GM10266 (cell line): ENCODE measurements around the gene FRYL.
"Not testable (repeated sequence)": the region's sequence is repeated elsewhere in the genome, so short reads cannot be mapped to it uniquely, and the experiment has no call there.

Source experiments
- DNase-seq: peaks from one replicate; pipeline ENCODE4 v3.0.0; 2012; ENCODE audit errors: extremely low spot score
- CTCF ChIP-seq: IDR thresholded peaks from 2 replicates; pipeline ENCODE4 v1.5.1; 2012; ENCODE audit warnings: mild to moderate bottlenecking, low read depth; ENCODE audit not compliant: control insufficient read depth, insufficient read depth; ENCODE audit errors: missing control alignments

The FRYL gene

GRCh38 chr4:48804584-48805301, 24.7 kb upstream of the FRYL start:
- no peak for DNase-seq
- TF ChIP-seq CTCF: no peak

GRCh38 chr4:48801016-48801715, 21.1 kb upstream of the FRYL start:
- no peak for DNase-seq
- no peak for TF ChIP-seq CTCF

- DNase-seq: not testable (repeated sequence)
Observed at GRCh38 chr4:48800155-48800554, 20.1 kb upstream of the FRYL start.

GRCh38 chr4:48799157-48799556, 19.1 kb upstream of the FRYL start:
- DNase-seq: no peak
- no peak for TF ChIP-seq CTCF

- TF ChIP-seq CTCF: no peak
- no peak for DNase-seq
Observed at GRCh38 chr4:48798117-48798516, 18.0 kb upstream of the FRYL start.

GRCh38 chr4:48796927-48797679, 17.0 kb upstream of the FRYL start:
- TF ChIP-seq CTCF: no peak
- no peak for DNase-seq

GRCh38 chr4:48796191-48796926, 16.3 kb upstream of the FRYL start:
- no peak for TF ChIP-seq CTCF
- DNase-seq: no peak
